Measurements from ENCODE around the gene CCSER1.

DNA sequence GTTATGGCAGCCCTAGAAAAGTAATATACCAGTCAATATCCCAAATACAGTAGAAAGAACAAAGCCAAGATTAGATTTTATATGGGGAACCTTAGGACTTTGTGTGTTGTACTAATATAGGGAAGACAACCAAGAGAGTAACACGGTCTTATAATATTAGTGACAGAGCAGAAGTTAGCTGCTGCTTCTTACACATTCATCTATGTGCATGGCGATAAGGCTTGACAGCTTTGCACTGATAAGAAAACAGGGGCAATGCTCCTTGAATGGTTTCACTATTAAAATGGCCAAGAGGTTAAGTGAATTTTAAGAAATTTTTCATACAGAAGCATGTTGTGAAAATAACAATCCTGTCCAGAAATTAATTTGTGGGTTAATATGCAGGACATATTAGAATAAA is 521.6 kb downstream of the CCSER1 start:
- TF ChIP-seq, protein P1, sequence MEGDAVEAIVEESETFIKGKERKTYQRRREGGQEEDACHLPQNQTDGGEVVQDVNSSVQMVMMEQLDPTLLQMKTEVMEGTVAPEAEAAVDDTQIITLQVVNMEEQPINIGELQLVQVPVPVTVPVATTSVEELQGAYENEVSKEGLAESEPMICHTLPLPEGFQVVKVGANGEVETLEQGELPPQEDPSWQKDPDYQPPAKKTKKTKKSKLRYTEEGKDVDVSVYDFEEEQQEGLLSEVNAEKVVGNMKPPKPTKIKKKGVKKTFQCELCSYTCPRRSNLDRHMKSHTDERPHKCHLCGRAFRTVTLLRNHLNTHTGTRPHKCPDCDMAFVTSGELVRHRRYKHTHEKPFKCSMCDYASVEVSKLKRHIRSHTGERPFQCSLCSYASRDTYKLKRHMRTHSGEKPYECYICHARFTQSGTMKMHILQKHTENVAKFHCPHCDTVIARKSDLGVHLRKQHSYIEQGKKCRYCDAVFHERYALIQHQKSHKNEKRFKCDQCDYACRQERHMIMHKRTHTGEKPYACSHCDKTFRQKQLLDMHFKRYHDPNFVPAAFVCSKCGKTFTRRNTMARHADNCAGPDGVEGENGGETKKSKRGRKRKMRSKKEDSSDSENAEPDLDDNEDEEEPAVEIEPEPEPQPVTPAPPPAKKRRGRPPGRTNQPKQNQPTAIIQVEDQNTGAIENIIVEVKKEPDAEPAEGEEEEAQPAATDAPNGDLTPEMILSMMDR (IDR thresholded peaks at IDR 0.05) = no peak
- no peak for TF ChIP-seq EP300 (IDR thresholded peaks at IDR 0.05)
- TF ChIP-seq POLR2A (IDR thresholded peaks at IDR 0.05) = no peak
